ENCODE results near the gene KLF18. TPM values are rescaled to one million over a fixed set of nuclear protein-coding genes. Genes with fewer than 3 reads are reported as not detected.

KLF18 gene
- total RNA-seq, 1 donor from 2014 or later = not detected

DNA sequence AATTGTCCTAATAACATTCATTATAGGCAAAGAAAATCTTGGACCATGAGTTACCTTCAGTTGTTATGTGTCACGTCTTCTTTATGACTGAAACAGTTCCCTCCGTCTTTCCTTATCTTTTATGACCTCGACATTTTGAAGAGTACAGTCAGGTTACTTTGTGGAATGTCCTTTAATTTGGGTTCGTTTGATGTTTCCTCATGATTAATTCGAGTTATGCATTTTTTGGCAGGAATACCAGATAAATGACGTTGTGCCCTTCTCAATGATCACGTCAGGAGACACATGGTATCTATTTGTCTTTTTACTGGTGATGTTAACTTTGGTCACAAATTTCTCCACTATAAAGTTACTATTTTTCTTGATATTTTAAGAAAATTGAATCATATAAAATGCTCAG, 40.1 kb downstream of the KLF18 start:
- no peak overlapping the region for H3K4me3 ChIP-seq (ENCODE audit: low read depth, low read length)
- DNase-seq (ENCODE audit: low read depth) = no peak
- TF ChIP-seq, protein P1, sequence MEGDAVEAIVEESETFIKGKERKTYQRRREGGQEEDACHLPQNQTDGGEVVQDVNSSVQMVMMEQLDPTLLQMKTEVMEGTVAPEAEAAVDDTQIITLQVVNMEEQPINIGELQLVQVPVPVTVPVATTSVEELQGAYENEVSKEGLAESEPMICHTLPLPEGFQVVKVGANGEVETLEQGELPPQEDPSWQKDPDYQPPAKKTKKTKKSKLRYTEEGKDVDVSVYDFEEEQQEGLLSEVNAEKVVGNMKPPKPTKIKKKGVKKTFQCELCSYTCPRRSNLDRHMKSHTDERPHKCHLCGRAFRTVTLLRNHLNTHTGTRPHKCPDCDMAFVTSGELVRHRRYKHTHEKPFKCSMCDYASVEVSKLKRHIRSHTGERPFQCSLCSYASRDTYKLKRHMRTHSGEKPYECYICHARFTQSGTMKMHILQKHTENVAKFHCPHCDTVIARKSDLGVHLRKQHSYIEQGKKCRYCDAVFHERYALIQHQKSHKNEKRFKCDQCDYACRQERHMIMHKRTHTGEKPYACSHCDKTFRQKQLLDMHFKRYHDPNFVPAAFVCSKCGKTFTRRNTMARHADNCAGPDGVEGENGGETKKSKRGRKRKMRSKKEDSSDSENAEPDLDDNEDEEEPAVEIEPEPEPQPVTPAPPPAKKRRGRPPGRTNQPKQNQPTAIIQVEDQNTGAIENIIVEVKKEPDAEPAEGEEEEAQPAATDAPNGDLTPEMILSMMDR (conservative IDR thresholded peaks at IDR 0.05; ENCODE audit: low read depth, low read length) = no peak

DNA sequence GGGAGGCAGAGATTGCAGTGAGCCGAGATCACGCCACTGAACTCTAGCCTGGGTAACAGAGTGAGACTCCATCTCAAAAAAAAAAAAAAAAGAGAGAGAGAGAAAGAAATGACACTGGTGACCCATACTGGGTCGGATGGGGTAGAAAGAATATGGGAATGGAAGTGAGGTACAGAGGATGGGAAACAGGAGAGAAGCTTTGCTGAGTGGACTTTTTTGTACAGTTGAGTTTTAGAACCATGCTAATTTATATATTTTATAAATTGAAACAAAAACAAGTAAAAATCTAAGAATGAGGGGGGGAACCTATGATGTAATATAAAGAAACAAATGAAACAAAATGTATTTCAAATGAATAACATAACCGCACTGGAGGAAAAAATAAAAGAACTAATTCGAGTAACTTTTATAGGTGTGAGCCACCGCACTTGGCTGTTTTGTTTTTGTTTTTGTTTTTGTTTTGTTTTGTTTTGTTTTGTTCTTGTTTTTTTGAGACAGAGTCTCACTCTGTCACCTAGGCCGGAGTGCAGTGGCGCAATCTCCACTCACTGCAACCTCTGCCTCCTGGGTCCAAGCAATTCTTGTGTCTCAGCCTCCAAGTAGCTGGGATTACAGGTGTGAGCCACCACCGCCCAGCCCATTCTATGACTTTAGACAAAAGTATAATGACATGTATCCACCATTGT, 41.1 kb downstream of the KLF18 start:
- TF ChIP-seq, protein P1 (conservative IDR thresholded peaks at IDR 0.05; ENCODE audit: low read depth, low read length) = no peak
- H3K4me3 ChIP-seq (ENCODE audit: low read depth, low read length) = no peak overlapping the region
- DNase-seq (ENCODE audit: low read depth) = no peak

DNA sequence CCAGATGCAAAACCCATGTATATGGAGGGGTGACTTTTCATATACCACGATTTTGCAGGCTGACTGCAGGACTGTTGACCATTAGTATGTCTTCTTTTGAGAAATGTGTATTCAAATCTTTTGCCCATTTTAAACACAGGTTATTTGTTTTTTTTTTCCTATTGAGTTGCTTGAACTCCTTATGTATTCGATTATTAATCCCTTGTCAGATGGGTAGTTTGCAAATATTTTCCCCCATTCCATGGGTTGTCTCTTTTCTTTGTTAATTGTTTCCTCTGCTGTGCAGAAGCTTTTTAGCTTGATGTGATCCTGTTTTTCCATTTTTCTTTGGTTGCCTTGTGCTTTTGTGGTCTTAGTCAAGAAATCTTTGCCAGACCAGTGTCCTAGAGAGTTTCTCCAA, 47.4 kb downstream of the KLF18 start:
- no peak overlapping the region for H3K4me3 ChIP-seq (ENCODE audit: low read depth, low read length)
- no peak for DNase-seq (ENCODE audit: low read depth)
- TF ChIP-seq, protein P1 (conservative IDR thresholded peaks at IDR 0.05; ENCODE audit: low read depth, low read length) = no peak

DNA sequence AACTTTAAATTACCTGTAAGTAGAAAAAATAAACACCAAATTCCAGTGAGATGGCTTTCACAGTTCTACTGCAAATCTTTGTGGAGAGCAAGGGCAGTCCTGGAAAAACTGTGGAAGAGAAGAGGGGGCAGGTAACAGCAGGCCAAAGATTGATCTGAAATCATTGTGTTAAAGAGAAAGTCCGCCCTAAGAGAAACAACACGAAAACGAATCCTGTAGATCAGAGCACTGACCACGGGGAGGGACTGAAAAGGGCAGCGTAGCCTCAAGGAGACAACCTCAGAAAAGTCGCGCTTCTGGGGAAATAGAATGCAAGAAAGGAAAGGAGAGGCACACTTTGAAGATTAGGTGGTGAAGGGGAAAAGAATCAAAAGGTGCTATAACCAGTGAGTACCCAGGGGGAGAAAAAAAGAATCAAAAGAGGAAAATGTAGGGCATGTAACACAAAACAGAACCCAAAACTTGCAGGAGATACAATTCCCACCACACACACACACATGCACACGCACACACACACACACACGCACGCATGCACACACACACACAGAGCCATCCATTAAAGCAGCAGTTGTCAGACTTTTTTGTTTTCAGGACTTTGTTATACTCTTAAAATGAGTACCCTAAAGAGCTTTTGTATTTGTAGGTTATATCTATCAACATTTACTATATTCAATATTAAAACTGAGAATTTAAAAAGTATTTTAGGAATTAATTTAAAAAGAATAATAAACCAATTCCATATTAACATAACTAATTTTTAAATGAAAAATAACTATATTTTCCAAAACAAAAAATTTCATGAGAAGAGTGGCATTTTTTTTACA, 50.8 kb downstream of the KLF18 start:
- TF ChIP-seq, protein P1 (conservative IDR thresholded peaks at IDR 0.05; ENCODE audit: low read depth, low read length) = no peak
- no peak for DNase-seq (ENCODE audit: low read depth)
- no peak overlapping the region for H3K4me3 ChIP-seq (ENCODE audit: low read depth, low read length)

DNA sequence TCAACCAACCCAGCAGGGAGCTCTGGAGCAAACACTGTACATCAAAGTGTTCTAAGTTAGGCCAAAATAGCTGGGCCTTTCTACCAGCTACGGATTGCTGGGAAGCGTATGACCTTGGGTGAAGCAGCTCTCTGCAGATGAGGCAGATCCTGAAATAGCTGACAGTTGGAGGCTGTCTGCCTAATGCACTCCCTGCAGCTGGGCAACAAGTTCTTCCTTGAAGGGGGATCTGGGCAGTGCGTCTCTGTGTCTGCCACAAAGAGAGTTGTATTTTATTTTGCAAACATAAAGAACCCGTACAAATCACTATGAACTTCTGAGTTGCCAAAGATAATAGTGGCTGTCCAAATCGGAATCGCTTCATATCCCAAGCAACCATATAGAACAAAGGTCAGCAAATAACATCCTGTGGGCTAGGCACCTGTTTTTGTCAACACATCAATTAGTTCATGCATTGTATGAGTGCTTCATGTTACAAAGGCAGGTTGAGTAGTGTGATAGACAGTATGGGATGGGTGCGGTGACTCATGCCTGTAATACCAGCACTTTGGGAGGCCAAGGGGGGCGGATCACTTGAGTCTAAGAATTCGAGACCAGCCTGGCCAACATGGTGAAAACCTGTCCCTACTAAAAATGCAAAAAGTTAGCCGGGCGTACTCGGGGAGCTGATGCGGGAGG, 51.9 kb downstream of the KLF18 start:
- DNase-seq (ENCODE audit: low read depth) = no peak
- H3K4me3 ChIP-seq (ENCODE audit: low read depth, low read length) = no peak overlapping the region
- TF ChIP-seq, protein P1 (conservative IDR thresholded peaks at IDR 0.05; ENCODE audit: low read depth, low read length) = no peak

Other genes starting within 250 kb of the KLF18 start
- 2.0 and 14.1 TPM in 2 replicates for gene ARTN, start 207.8 kb downstream of the KLF18 start, total RNA-seq
- gene IPO13, start 194.7 kb downstream of the KLF18 start, total RNA-seq = 16.6 and 28.7 TPM in 2 replicates
- gene DPH2, start 171.6 kb downstream of the KLF18 start, total RNA-seq = 29.5 and 48.5 TPM in 2 replicates
- gene ATP6V0B, start 166.7 kb downstream of the KLF18 start, total RNA-seq = 139 and 262 TPM in 2 replicates
- 69.5 and 105 TPM in 2 replicates for gene B4GALT2, start 162.4 kb downstream of the KLF18 start, total RNA-seq
- gene CCDC24, start 150.0 kb downstream of the KLF18 start, total RNA-seq = 6.6 and 7.3 TPM in 2 replicates
- gene SLC6A9, start 110.2 kb downstream of the KLF18 start, total RNA-seq = 1.3 and 4.1 TPM in 2 replicates
- gene KLF17, start 22.8 kb downstream of the KLF18 start, total RNA-seq = not detected in 2 replicates
- gene DMAP1, start 71.8 kb upstream of the KLF18 start, total RNA-seq = 39.3 and 49.4 TPM in 2 replicates
- gene ERI3, start 213.6 kb upstream of the KLF18 start, total RNA-seq = 51.7 and 68.0 TPM in 2 replicates